Heart right ventricle (tissue), 16 donors: ENCODE results near the gene RAB7A. TPM values are rescaled to one million over a fixed set of nuclear protein-coding genes. Genes with fewer than 3 reads are reported as not detected.

Source experiments
- ATAC-seq, 8 donors: fragments of 200-7000 bp; cut with Tn5 transposase; one replicate each; pipeline ENCODE4 v1.9.1; 2020; ENCODE audit warnings: mild to moderate bottlenecking in 8 of 8, moderate library complexity in 8 of 8, moderate number of reproducible peaks in 1 of 8
- DNase-seq, 2 donors: peaks; one replicate each; pipeline ENCODE4 v3.0.0-alpha.2; 2020
- H3K27ac ChIP-seq, 10 donors: fragments of 200-600 bp; sonication (generic) in 2 of 10; one replicate each; pipeline versions ENCODE4 v1.5.0 to v1.8.0; 2020 to 2022; ENCODE audit warnings: mild to moderate bottlenecking in 3 of 10
- H3K27me3 ChIP-seq, 7 donors: fragments of 200-600 bp; one replicate each; pipeline ENCODE4 v1.8.0; 2021 to 2022; ENCODE audit warnings: mild to moderate bottlenecking in 2 of 7
- H3K36me3 ChIP-seq, 9 donors: fragments of 200-600 bp; sonication (generic) in 1 of 9; one replicate each; pipeline versions ENCODE4 v1.5.0 to v1.8.0; 2020 to 2022; ENCODE audit warnings: mild to moderate bottlenecking in 2 of 9
- H3K4me1 ChIP-seq, 9 donors: fragments of 200-600 bp; sonication (generic) in 1 of 9; one replicate each; pipeline versions ENCODE4 v1.5.0 to v1.8.0; 2020 to 2022; ENCODE audit warnings: mild to moderate bottlenecking in 4 of 9
- H3K4me3 ChIP-seq, 10 donors: fragments of 200-600 bp; sonication (generic) in 2 of 10; one replicate each; pipeline versions ENCODE4 v1.5.0 to v1.8.0; 2020 to 2022; ENCODE audit warnings: mild to moderate bottlenecking in 7 of 10, moderate library complexity in 2 of 10
- H3K9me3 ChIP-seq, 11 donors: fragments of 200-600 bp in 10 of 11; sonication (generic) in 2 of 11; one replicate each; pipeline versions ENCODE4 v1.5.0 to v1.8.0; 2013 to 2022; ENCODE audit warnings: mild to moderate bottlenecking in 2 of 11, control low read depth in 1 of 11, moderate library complexity in 1 of 11
- WGBS, 2 donors: extraction: QIAGEN DNeasy Blood & Tissue Kit; methylation state at CpG; one replicate each; pipeline ENCODE4 v1.1.7; 2013; ENCODE audit warnings: inconsistent platforms in 1 of 2; 5-methylcytosine and 5-hydroxymethylcytosine counted together
- intact Hi-C, 10 donors: fragments of 100-400 bp; cut with DNase I; formaldehyde crosslinking; loops; one replicate each; pipeline versions ENCODE4 v1.11.1 to v1.14.2; 2022
- polyA plus RNA-seq, 2 donors: library from polyadenylated mRNA; stranded (reverse); fragments of 200-250 nt; gene quantifications; one replicate each; pipeline ENCODE4 v1.2.3, GENCODE V29; 2013
- total RNA-seq, 10 donors: library from RNA; stranded (reverse); fragmentation: NEBNext Ultra II Directional in 3 of 10; extraction: Animal tissue kit (Norgen Biotek cat#: 25700) in 3 of 10; gene quantifications; one replicate each; pipeline versions ENCODE4 v1.2.1 to v1.2.4, GENCODE V29; 2021 to 2023
- TF ChIP-seq, protein P1 (sequence below), 9 donors: fragments of 200-600 bp; sonication (generic) in 2 of 9; IDR thresholded peaks; one replicate each; pipeline versions ENCODE4 v1.5.0 to v1.8.0; 2021 to 2022; ENCODE audit warnings: antibody characterized with exemption in 9 of 9, mild to moderate bottlenecking in 5 of 9, moderate library complexity in 1 of 9
- donor health status: Arrhythmogenic right ventricular cardiomyopathy.
- donor health status: ischemic (EF 13 %, LVEDD 7.1; RV severe dilation, severe dysfunction).
- donor health status: healthy with polysubstance abuse.
- donor health status: DM: no; HTN: yes; CAD: no.
- donor health status: DM: no; HTN: no; CAD: no.
- donor health status: ischemic (EF 25% LVEDD 6.9; RV normal size, moderate dysfunction).
- donor health status: ischemic (EF 25% LVEDD 5.7; RV mildly dilated, moderate dysfunction).
- donor health status: healthy.
- donor health status: DM: yes; HTN: yes; CAD: no.
- donor health status: Ischemic cardiomyopathy.
- donor health status: ischemic (EF 35%, LVEDD 5.7; RV mildly dilated, moderate dysfunction).
- donor health status: nonischemic (EF 11% LVEDD 7.7; RV severe dilation, severe dysfunction).
- donor health status: DM: yes; HTN: yes; CAD: no.
- donor health status: PGD.
- donor health status: ischemic (EF 29% LVEDD 5.4; RV normal size, mild dysfunction).
- donor health status: nonischemic (EF 23%, LVEDD 6.1; RV moderate dilation, normal function).

RAB7A gene
- total and polyA plus RNA-seq, 12 donors = 161 to 348 (median 296) TPM

DNA sequence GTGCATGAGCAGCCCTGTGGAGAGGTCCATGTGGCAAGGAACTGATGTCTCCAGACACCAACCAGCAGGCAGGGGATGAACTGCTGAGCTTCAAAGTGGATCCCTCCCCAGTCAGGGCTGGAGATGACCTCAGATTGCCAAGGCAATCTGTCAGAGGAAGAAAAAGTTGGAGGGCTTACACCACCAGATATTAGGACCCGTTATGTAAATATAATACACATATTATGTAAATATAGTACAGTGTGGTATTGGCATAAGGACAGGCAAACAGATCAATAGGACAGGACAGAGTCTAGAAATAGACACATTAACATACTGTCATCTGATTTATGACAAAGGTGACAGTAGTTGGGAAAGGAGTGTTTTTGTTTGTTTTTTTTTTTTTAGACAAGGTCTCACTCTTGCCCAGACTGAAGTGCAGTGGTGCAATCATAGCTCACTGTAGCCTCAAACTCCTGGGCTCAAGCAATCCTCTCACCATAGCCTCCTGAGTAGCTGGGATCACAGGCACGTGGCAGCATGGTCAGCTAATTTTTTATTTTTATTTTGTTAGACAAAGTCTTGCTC, 18.0 kb upstream of the RAB7A start:
- intact Hi-C loops = no loop called here
- Histone ChIP-seq H3K4me3 (no peak overlapping the region), H3K4me1 (peaks cover 0 to 8% (median 0%) of the 10 kb centered on the region in 9 donors), H3K9me3 (no peaks in the 10 kb centered on the region), H3K27ac (no peak overlapping the region), H3K27me3 (no peaks in the 10 kb centered on the region), H3K36me3 (no peaks in the 10 kb centered on the region)
- no peak for DNase-seq
- TF ChIP-seq, protein P1, sequence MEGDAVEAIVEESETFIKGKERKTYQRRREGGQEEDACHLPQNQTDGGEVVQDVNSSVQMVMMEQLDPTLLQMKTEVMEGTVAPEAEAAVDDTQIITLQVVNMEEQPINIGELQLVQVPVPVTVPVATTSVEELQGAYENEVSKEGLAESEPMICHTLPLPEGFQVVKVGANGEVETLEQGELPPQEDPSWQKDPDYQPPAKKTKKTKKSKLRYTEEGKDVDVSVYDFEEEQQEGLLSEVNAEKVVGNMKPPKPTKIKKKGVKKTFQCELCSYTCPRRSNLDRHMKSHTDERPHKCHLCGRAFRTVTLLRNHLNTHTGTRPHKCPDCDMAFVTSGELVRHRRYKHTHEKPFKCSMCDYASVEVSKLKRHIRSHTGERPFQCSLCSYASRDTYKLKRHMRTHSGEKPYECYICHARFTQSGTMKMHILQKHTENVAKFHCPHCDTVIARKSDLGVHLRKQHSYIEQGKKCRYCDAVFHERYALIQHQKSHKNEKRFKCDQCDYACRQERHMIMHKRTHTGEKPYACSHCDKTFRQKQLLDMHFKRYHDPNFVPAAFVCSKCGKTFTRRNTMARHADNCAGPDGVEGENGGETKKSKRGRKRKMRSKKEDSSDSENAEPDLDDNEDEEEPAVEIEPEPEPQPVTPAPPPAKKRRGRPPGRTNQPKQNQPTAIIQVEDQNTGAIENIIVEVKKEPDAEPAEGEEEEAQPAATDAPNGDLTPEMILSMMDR (IDR thresholded peaks at IDR 0.05) = no peak
- WGBS, 2 donors = 87 to 91% methylated on average over 2 of the region's 2 CpGs
- ATAC-seq = no peak

DNA sequence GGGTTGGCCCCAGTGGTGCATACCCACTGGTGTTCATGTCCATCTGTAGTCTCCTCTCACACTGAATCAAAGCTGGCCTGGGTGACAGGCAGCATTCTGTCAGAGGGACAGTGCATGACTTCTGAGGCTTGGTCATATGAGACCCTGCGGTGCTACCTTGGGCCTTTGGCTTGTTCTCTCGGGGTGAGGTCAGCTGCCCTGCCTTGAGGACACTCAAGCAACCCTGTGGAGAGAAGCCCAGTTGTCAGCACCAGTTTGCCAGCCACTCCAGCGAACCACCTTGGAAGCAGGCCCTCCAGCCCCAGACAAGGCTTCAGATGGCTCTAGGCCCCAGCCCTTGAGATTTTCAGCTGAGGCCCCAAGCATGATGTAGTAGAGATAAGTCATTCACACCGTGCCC, 16.9 kb upstream of the RAB7A start:
- DNase-seq (no peak), ATAC-seq (no peak)
- Histone ChIP-seq H3K36me3 (no peaks in the 10 kb centered on the region), H3K4me3 (no peak overlapping the region), H3K27me3 (no peaks in the 10 kb centered on the region), H3K9me3 (no peaks in the 10 kb centered on the region), H3K27ac (no peak overlapping the region), H3K4me1 (peaks cover 0 to 8% (median 0%) of the 10 kb centered on the region in 9 donors)
- TF ChIP-seq, protein P1 (IDR thresholded peaks at IDR 0.05) = no peak
- WGBS, 2 donors = 88 to 90% methylated on average over 4 of the region's 4 CpGs
- intact Hi-C loops = no loop called here

DNA sequence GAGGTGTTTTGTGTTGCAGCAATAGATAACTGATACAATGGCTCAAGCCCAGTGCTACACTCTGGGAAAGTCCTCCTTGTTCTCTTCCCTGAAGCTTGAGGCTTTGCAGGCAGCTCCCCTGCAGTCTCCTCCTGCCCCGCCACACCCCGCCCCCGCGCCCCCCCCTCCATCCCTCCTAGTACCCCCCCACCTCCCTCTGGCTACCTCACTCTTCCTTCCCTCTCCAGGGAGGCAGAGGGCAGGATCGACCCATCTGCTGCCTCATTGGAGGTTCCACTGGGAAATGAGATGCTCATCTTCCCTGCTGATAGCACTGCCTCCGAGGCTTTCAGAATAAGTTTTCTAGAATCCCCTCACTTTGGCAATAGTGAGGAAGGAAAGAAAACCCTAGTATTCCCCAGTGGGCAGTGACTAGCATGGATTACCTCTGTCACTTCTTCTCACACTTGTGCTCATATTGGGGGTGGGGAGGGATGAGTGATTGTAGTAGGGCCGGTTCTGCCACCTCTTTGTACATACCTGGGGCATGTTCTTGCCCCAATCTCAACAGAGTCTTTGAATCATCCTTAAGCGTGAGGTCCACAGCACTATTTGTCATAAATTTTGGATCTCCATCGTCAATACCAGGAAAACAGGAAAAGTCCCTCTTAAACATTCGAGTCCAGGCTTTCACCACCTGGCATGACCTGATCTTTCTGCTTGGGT, 16.3 kb upstream of the RAB7A start:
- DNase-seq = no peak
- Histone ChIP-seq H3K9me3 (no peaks in the 10 kb centered on the region), H3K36me3 (no peaks in the 10 kb centered on the region), H3K27me3 (no peaks in the 10 kb centered on the region), H3K27ac (no peak overlapping the region), H3K4me3 (no peak overlapping the region), H3K4me1 (peaks cover 0 to 3% (median 0%) of the 10 kb centered on the region in 9 donors)
- TF ChIP-seq, protein P1 (IDR thresholded peaks at IDR 0.05) = no peak
- 52 to 53% methylated on average over 10 of the region's 10 CpGs for WGBS, 2 donors
- ATAC-seq = no peak
- intact Hi-C loops = loop anchor here in 1 of 10 donors (10.0 kb wide), 1 partner anchor 145 kb away; no protein-coding TSS in a partner anchor

DNA sequence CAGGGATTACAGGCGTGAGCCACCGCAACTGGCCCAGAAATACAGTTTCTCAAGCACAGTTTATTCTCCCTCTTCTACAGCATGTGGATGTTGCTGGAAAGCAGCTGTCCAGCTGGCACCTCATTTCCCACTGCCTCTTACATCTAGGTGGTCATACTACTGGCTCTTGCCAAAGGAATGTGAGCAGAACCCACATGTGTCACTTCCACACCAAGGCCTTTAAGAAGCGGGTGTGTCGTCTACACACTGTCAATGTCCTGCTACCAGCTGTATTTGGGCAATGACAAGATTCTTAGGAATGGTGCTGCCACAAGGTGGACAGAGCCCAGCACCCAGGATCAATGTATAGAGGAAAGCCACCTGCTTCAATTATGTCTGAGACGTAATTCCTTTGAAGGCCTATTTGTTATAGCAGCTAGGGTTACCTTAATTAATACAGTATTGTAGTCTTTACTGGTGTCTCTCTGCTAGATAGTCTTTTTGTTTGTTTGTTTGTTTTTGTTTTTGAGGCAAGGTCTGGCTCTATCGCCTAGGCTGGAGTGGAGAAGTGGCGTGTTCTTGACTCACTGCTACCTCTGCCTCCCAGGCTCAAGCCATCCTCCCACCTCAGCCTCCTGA, 15.1 kb upstream of the RAB7A start:
- no peak overlapping the region for H3K4me3 ChIP-seq
- ATAC-seq (no peak), DNase-seq (no peak)
- WGBS, 2 donors = 93 to 97% methylated on average over 7 of the region's 7 CpGs
- no peaks in the 10 kb centered on the region for H3K36me3 ChIP-seq
- intact Hi-C loops = loop anchor here in 1 of 10 donors (10.0 kb wide), 1 partner anchor 144 kb away; no protein-coding TSS in a partner anchor
- no peaks in the 10 kb centered on the region for H3K27me3 ChIP-seq
- H3K4me1 ChIP-seq = peaks cover 0 to 13% (median 0%) of the 10 kb centered on the region in 9 donors
- no peak overlapping the region for H3K27ac ChIP-seq
- TF ChIP-seq, protein P1 (IDR thresholded peaks at IDR 0.05) = no peak
- no peaks in the 10 kb centered on the region for H3K9me3 ChIP-seq
